Jurkat, Clone E6-1 (cell line): ENCODE data around the gene STRADA.

ENCODE experiments used
- DNase-seq: peaks from one replicate; pipeline ENCODE4 v3.0.0-alpha.2; 2011; ENCODE audit warnings: low read depth, low spot score
- H3K4me3 ChIP-seq: 2 replicates; pipeline ENCODE4 v1.5.1; 2011; ENCODE audit warnings: mild to moderate bottlenecking, low read length, control low read depth, moderate library complexity

The STRADA gene

DNA sequence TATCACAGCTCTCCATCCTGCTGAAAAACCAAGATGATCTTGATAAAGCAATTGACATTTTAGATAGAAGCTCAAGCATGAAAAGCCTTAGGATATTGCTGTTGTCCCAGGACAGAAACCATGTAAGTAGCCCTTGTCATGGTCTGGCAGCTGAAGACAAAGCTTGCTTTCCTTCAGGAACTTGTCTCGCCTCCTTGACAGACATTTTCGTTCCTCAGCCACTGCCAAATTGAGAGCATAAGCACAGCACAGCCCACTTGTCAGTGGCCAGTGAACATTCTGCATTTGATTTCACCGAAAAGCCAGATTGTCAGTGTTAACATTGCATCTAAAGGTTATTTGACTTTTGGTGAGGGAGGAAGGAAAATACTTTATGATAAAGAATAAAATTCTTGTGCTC, 83.8 kb downstream of the STRADA start:
- H3K4me3 ChIP-seq, result no peak overlapping the region
- no peak for DNase-seq

DNA sequence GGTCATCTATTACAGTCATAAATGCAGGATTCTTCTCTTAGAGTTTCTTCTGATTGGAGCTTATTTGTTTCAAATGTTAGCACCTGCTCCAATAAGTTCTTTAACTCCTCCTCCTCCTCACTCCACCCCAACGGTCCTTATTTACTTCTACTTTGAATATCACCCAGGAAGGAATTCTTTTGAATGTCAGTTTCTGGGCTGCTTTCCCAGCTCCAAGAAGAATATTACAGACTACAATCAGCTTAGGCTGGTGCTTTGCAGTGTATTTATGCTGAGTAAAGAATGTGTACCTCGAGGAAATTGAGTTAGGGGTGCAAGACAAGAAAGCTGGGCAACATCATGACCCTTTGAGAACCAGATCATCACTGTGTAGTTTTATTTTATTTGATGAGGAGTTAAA, 88.5 kb downstream of the STRADA start:
- DNase-seq, result no peak
- no peak overlapping the region for H3K4me3 ChIP-seq
